GM12801 (cell line): ENCODE measurements around the gene SLC29A3.

ENCODE experiments used
- TF ChIP-seq, protein P1 (sequence below): IDR thresholded peaks from one replicate; pipeline ENCODE4 v1.5.1; 2011; ENCODE audit warnings: control low read depth; ENCODE audit not compliant: insufficient read length; ENCODE audit errors: extremely low read depth

The SLC29A3 gene

DNA sequence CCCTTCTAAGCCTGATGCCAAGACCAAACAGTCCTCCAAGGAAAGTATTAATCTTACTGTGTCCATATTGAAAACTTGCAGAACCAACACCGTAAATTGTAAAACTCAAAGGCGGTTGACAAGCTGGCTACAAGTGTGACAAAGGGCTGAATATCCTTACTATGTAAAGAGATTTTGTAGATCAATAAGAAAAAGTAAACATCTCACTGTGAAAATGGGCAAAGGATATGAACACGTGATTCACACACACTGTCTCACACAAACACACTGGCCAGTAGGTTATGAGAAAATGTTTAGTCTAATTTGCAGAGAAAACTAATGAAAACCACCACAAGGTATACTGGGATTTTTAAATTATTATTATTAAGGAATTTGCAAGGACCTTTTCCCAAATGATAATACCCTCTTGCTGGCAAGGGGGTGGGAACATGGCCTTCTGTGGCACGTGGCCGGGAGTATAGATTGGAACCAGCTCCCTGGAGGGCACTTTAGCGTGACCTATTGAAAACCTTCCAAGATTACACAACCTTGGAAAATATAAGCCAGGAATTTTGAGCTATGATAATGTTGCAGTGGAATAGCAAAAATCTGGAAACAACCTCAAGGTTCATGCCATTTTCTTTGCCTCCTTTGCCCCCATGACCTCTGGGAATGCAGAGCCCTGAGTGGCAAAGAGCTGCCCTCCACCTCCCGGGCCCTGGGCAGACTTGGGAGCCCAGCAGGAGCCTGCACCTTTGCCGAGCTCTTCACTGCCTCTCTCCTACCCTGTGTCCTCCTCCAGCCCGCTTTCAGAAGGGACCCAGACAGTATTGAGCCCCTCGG, 26.2 kb upstream of the SLC29A3 start:
- TF ChIP-seq, protein P1, sequence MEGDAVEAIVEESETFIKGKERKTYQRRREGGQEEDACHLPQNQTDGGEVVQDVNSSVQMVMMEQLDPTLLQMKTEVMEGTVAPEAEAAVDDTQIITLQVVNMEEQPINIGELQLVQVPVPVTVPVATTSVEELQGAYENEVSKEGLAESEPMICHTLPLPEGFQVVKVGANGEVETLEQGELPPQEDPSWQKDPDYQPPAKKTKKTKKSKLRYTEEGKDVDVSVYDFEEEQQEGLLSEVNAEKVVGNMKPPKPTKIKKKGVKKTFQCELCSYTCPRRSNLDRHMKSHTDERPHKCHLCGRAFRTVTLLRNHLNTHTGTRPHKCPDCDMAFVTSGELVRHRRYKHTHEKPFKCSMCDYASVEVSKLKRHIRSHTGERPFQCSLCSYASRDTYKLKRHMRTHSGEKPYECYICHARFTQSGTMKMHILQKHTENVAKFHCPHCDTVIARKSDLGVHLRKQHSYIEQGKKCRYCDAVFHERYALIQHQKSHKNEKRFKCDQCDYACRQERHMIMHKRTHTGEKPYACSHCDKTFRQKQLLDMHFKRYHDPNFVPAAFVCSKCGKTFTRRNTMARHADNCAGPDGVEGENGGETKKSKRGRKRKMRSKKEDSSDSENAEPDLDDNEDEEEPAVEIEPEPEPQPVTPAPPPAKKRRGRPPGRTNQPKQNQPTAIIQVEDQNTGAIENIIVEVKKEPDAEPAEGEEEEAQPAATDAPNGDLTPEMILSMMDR: no peak

DNA sequence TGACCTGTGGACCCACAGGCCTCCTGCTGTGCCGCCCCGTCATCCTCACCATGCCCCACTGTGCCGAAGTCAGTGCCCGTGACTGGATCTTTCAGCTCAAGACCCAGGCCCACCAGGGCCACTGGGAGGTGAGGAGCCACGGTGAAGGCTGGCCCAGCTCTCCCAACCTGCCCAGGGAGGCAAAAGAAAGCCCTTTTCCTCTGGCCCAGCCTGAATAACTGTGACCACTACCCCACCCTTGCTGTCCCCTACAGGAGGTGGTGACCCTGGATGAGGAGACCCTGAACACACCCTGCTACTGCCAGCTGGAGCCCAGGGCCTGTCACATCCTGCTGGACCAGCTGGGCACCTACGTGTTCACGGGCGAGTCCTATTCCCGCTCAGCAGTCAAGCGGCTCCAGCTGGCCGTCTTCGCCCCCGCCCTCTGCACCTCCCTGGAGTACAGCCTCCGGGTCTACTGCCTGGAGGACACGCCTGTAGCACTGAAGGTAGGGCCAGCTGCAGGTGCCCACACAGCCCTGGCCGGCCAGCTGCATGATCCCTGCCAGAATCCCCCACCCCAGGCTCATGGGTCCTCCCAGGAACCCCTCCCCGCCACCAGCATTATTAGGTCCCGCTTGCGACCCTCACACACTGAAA, 25.5 kb upstream of the SLC29A3 start:
- TF ChIP-seq, protein P1: no peak

DNA sequence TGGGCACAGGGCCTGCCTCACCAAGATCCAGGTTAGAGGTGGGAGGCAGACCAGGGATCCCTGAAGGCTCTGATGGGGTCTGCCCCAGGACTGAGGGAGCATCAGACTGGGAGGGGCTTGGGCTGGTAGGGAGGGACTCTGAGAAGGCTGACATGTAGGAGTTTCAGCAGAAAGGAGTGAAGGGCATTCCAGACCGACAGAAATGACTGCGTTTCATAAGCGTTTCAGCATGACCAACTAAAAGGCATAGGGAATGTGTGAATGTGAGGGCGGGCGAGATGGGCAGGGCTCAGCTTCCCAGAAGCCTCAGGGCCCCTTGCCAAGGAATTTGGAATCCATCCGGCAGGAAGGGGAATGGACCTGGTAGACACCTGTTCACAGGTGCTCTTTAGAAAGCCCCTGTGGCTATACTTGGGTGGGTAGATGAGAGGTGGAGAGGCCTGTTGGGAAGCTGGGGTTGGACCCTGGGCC, 24.9 kb upstream of the SLC29A3 start:
- TF ChIP-seq, protein P1: no peak

GRCh38 chr10:71294856-71295255, 24.2 kb upstream of the SLC29A3 start:
- TF ChIP-seq, protein P1: no peak

GRCh38 chr10:71295641-71296040, 23.4 kb upstream of the SLC29A3 start:
- TF ChIP-seq, protein P1: no peak

DNA sequence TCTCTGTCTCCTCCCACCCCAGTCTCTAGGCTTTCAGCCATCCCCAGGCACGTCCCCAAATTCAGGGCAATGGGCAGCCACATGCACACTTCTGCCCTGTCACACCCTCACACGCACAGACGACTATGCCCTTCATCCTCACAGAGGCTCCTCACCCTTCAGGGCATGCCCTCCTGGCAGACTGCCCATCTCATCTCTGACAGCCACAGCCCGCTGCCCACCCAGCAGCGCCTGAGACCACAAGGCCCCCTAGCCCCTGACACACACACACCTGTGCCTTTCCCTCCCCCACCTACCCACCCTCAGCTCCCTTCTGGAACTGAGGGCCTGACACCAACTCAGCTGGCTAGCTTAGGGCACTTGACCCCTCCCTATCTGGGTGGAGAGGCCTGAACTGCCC, 23.0 kb upstream of the SLC29A3 start:
- TF ChIP-seq, protein P1: no peak

- TF ChIP-seq, protein P1: no peak
Observed at GRCh38 chr10:71297343-71297742, 21.7 kb upstream of the SLC29A3 start.
